GM10248 (cell line): ENCODE measurements around the gene ARHGAP15.

ENCODE experiments used
- CTCF ChIA-PET: fragments of 300-600 bp; sonication (Branson Sonifier 250); formaldehyde crosslinking; extraction: SDS; loops from one replicate; lab custom pipeline; 2021; ENCODE audit warnings: antibody characterized with exemption; lab: Yijun Ruan, JAX
- POLR2A ChIA-PET: fragments of 350-650 bp; sonication (Branson Sonifier 250); formaldehyde crosslinking; extraction: SDS; loops from one replicate; lab custom pipeline; 2020; ENCODE audit warnings: antibody characterized with exemption; lab: Yijun Ruan, JAX
- DNase-seq: peaks from one replicate; pipeline ENCODE4 v3.0.0; 2012; ENCODE audit errors: extremely low spot score
- CTCF ChIP-seq: IDR thresholded peaks from 2 replicates; pipeline ENCODE4 v1.5.1; 2012; ENCODE audit warnings: mild to moderate bottlenecking, low read depth; ENCODE audit errors: extremely low read depth, missing control alignments, control extremely low read depth

Gene ARHGAP15

GRCh38 chr2:143802242-143802641 is 673.0 kb downstream of the ARHGAP15 start:
- DNase-seq = peak; percentile 15
- POLR2A ChIA-PET = interaction anchor here (0.7 kb wide), 1 partner anchor 106 kb away, joined by 3 read pairs; no protein-coding TSS in a partner anchor
- TF ChIP-seq CTCF = no peak
- CTCF ChIA-PET = no interaction called here

- CTCF ChIA-PET = interaction anchor here (1.1 to 2.1 kb wide), 5 partner anchors 8 to 15 kb away, joined by 3 to 11 read pairs (median 4); no protein-coding TSS in a partner anchor
- POLR2A ChIA-PET = interaction anchor here (0.7 kb wide), 1 partner anchor 708 kb away, joined by 3 read pairs; no protein-coding TSS in a partner anchor
- peak; percentile 7 for TF ChIP-seq CTCF
- peak; percentile 55 for DNase-seq
Observed at GRCh38 chr2:143802871-143803650, 673.8 kb downstream of the ARHGAP15 start.

GRCh38 chr2:143803936-143804335 is 674.7 kb downstream of the ARHGAP15 start:
- POLR2A ChIA-PET = interaction anchor here (0.7 kb wide), 1 partner anchor 709 kb away, joined by 3 read pairs; no protein-coding TSS in a partner anchor
- TF ChIP-seq CTCF = no peak
- no peak for DNase-seq
- CTCF ChIA-PET = interaction anchor here (1.1 to 2.1 kb wide), 5 partner anchors 9 to 16 kb away, joined by 3 to 11 read pairs (median 4); no protein-coding TSS in a partner anchor

- ChIA-PET CTCF (interaction anchor here (0.7 to 1.5 kb wide), 3 partner anchors 8 to 36 kb away, joined by 3 read pairs; no protein-coding TSS in a partner anchor), POLR2A (no interaction called here)
- no peak for DNase-seq
- no peak for TF ChIP-seq CTCF
Observed at GRCh38 chr2:143805666-143806065, 676.4 kb downstream of the ARHGAP15 start.

- no peak for TF ChIP-seq CTCF
- no peak for DNase-seq
- ChIA-PET POLR2A (no interaction called here), CTCF (no interaction called here)
Observed at GRCh38 chr2:143807192-143807591, 678.0 kb downstream of the ARHGAP15 start.

DNA sequence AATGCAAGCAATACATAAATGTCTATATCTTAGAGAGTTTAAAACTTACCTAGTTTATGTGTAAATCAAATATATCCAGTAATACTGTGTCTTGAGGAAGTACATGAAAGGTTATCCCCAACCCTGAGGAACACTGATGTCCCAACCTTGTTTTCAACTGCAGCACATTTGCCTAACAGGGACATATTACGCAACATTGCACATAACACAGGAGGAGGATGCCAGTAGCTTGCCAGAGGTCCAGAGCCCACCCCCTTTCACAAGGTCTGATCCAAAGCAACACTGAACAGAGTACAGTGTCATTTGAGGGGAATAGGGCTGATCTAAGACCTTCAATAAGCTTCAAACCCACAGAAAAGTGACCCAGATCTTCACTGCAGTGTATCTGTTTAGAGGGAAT is 678.5 kb downstream of the ARHGAP15 start:
- CTCF ChIA-PET = no interaction called here
- no peak for TF ChIP-seq CTCF
- POLR2A ChIA-PET = no interaction called here
- no peak for DNase-seq
